HEK293T (cell line): ENCODE results near the gene LRSAM1.

Source experiments
- BHLHE40 ChIP-seq: fragments of 450-650 bp; IDR thresholded peaks from 2 replicates; pipeline ENCODE4 v1.6.1; 2016; ENCODE audit warnings: mild to moderate bottlenecking, moderate library complexity, borderline replicate concordance
- CTBP1 ChIP-seq: fragments of 450-650 bp; IDR thresholded peaks from 2 replicates; pipeline ENCODE4 v1.6.1; 2016; ENCODE audit warnings: borderline replicate concordance
- FOXA1 ChIP-seq: fragments of 450-650 bp; IDR thresholded peaks from 2 replicates; pipeline ENCODE4 v1.6.1; 2016; ENCODE audit warnings: mild to moderate bottlenecking
- FOXK2 ChIP-seq: fragments of 450-650 bp; IDR thresholded peaks from 2 replicates; pipeline ENCODE4 v1.6.1; 2016; ENCODE audit warnings: mild to moderate bottlenecking
- FOXM1 ChIP-seq: fragments of 450-650 bp; IDR thresholded peaks from 2 replicates; pipeline ENCODE4 v1.6.1; 2017; ENCODE audit warnings: mild to moderate bottlenecking, borderline replicate concordance
- HDGF ChIP-seq: fragments of 450-650 bp; IDR thresholded peaks from 2 replicates; pipeline ENCODE4 v1.6.1; 2017; ENCODE audit warnings: antibody characterized with exemption, borderline replicate concordance
- NFRKB ChIP-seq: fragments of 450-650 bp; IDR thresholded peaks from 2 replicates; pipeline ENCODE4 v1.6.1; 2016; ENCODE audit warnings: mild to moderate bottlenecking, moderate library complexity
- PKNOX1 ChIP-seq: fragments of 450-650 bp; IDR thresholded peaks from 2 replicates; pipeline ENCODE4 v1.6.1; 2016
- SP1 ChIP-seq: fragments of 450-650 bp; IDR thresholded peaks from 2 replicates; pipeline ENCODE4 v1.6.1; 2017
- SUZ12 ChIP-seq: fragments of 450-650 bp; IDR thresholded peaks from 2 replicates; pipeline ENCODE4 v1.6.1; 2016; ENCODE audit warnings: mild to moderate bottlenecking

- no peak for TF ChIP-seq HDGF
- TF ChIP-seq FOXK2 = no peak
- TF ChIP-seq FOXM1 = no peak
- no peak for TF ChIP-seq SP1
- no peak for TF ChIP-seq NFRKB
- no peak for TF ChIP-seq BHLHE40
- no peak for TF ChIP-seq FOXA1
- TF ChIP-seq CTBP1 = no peak
- no peak for TF ChIP-seq PKNOX1
- TF ChIP-seq SUZ12 = no peak
These were observed 32.0 kb upstream of the LRSAM1 start for GRCh38 chr9:127419348-127419747.
